Measurements from ENCODE around the gene PRKAG1.

PRKAG1 gene

DNA sequence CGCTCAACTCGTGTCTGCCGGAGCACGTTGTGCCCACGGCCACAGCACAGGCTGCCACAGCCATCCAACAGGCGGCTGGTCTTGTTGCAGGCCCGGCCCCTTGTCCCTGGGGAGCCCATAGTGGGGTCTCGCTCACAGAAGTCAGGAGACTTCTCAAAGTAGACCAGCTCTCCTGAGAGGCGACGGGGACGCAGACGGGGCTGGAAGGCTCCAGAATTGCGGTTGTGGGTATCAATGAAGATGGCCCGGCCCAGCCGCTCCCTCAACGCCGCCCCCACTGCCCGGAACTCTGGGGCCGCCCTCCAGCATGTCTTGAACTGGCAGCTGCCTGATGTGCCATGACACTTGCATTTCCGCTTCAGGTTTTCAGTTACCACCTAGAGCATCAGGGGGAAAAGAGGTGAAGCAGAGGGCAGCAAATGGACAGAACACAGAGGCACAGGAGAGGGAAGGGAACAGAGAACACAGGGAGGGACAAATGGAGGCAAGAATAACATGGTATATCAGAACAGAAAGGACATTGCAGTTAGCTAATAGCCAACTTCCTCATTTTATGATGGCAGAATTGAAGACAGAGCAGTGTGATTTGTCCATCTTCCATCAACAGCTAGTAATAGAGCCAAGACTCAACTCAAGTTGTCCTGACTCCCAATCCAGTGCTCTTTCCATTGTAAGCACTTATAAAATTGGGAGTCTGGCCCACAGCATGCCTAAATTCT, 52.2 kb downstream of the PRKAG1 start:
- no peak for DNase-seq (ENCODE audit: low read depth in 2 of 2)

GRCh38 chr12:48965298-48965838, 53.2 kb downstream of the PRKAG1 start:
- DNase-seq (ENCODE audit: low read depth in 2 of 2) = no peak

DNA sequence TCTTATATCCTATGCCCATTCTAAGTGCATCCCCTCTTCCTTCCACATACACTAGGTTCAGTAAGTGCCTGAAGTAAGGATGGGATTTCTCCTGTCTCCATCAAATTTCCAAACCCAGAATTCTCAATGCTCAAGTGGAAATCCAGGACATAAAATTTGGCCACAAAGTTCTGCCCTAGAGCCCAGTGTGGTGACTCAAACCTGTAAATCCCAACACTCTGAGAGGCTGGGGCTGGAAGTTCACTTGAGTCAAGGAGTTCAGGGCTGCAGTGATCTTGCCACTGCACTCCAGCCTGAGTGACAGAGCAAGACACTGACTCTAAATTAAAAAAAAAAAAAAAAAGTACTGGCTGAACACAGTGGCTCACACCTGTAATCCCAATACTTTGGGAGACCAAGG, 56.8 kb downstream of the PRKAG1 start:
- no peak for DNase-seq (ENCODE audit: low read depth in 2 of 2)

DNA sequence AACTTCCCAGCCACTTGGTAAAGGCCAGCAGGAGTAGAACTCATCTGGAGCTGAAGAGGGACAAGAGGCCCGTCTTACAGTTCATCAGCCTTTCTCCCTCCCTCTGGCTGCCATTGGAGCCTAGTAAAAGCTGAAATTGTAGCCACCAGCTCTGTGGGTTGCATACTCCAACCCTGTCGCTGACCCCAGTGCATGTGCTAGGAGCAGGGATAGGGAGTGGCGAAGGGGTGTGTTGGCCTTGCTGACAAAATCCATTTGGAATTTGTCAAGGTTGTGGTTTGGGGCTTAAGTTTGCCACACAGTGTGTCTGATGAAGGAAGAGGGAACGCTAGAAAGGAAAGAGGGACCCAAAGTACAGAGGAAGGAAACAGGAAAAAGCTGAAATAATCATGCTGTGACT, 57.2 kb downstream of the PRKAG1 start:
- no peak for DNase-seq (ENCODE audit: low read depth in 2 of 2)

- no peak for DNase-seq (ENCODE audit: low read depth in 2 of 2)
Observed at GRCh38 chr12:48960834-48961233, 57.7 kb downstream of the PRKAG1 start.

DNA sequence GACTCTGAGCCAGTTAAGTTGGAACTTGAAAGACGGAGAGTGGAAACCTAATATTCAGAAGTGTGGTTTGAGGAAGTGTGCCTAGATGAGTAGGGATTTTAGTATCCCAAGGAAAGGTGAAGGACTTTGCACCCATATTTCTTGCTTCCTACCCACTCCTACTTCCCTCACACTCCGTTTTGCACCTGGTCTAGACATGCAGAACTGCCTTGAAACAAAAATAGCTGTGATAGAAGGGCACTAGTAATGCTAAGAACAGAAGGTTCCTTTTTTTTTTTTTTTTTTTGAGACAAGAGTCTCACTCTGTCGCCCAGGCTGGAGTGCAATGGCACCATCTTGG, 60.6 kb downstream of the PRKAG1 start:
- DNase-seq (ENCODE audit: low read depth in 2 of 2) = no peak

DNA sequence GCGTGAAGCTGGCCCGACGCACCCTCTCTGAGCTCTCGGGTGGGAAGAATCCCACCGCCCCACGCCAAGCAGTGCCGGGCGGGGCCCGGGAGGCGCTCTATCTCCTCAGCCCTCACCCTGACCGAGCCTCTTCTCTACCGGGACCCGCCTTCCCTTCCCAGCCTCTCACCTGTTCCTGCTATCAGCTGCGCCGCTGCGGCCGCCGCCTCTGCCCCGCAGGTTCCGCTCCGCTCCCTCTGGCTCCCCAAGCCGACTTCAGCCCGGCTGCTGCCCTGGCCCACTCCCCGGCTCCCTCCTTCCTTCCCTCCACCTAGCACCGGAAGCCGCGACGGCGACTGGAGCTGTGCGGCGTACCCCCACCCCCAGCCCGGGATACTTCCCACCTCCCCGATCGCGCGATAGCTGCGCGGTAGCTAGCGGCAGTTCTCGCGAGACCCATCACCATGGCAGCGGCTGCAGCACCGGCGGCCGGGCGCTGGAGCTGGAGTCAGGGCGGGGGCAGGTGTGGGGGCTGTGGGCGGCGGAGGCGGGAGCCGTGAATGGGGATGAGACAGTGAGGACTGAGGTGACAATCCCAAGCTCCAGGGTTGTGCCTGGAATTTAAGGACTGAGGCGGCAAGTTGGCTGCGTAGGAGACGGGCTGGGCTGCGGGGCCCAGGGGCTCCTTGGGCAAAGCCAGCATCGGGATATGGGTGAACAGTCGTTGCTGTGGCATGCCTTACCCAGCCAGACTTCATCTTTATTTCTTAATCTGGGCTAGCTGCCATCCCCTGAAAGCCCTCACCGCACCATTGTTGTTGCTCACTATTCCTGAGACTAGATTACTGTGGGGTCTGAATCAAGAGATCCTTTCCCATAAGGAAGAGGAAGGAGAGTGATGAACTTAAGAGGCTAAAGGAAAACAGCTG, 61.2 kb downstream of the PRKAG1 start, which contains the start of gene ARF3:
Gene ARF3 (minus strand): TSS at position 347 of the 908 bp plus-strand sequence. CDS start 16,392 bp downstream, outside the sequence.
- DNase-seq (ENCODE audit: low read depth in 2 of 2) = peak; percentile 87 to 91

DNA sequence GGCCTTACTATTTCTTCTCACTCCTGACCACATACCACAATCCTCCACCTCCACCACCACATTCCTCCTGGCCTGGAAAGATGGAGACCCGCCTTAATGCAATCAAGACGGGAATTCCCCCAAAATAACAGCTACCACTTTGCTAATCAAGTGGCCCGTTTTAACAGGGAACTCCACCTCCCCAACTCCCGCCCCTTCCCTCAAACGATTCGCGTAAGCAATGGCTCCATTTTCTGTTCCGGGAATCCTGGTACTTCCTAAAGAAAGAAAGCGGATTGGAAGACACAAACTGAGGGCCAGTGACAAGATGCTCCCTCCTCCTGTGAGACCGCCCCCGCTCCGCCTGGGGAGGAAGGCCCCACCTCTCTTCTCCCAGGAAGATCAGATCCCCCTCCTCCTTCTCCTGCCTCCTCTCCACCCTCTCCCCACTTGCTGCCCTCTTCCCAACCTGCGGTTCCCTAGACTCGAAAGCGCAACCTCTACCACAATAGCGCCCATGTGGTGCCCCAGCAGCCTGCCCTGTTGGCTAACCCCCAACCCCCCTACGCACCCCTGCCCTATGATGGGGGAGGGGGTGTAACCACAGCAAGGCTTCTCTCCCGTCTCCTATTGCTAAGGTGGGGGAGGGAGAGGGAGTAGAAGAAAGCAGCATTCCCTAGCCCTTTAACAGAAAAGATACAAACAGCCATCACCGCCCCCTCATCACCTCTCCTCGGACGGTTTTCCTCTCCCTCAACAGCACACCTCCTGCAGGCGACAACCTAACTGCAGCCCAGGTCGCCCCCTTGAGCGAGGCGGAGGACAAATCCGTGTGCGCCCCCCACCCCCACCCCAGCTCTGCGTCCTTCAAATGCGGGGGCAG, 62.1 kb downstream of the PRKAG1 start:
- no peak for DNase-seq (ENCODE audit: low read depth in 2 of 2)

- DNase-seq (ENCODE audit: low read depth in 2 of 2) = no peak
Observed at GRCh38 chr12:48954841-48955501, 63.6 kb downstream of the PRKAG1 start.

DNA sequence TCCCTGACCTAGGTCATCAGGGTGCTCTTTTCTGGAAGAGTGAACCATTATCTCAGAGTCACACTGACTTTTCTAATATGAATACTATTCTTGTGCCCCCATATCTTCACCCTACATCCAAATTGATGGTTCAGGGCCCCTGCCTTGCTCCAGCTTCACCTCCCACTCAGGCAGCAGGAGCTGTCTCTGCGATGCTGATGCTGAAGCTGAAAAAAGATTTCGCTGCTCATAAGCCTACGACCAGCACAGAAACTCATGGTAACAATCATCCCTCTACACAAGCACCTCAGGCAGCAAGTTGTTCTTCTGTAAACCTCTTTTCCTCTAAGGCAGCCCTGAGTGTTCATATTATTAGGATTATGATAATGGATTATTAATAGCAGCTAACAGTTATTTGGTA, 64.5 kb downstream of the PRKAG1 start:
- DNase-seq (ENCODE audit: low read depth in 2 of 2) = no peak

- no peak for DNase-seq (ENCODE audit: low read depth in 2 of 2)
Observed at GRCh38 chr12:48952691-48953090, 65.9 kb downstream of the PRKAG1 start.

All from stimulated activated CD4-positive, alpha-beta T cell treated with anti-CD3 and anti-CD28 coated beads, Interleukin-4, amount 100 ng/mL, for 48 hours (primary cell).